ENCODE results near the gene TMED6. TPM values are rescaled to one million over a fixed set of nuclear protein-coding genes. Genes with fewer than 3 reads are reported as not detected.
"Not testable (repeated sequence)": the region's sequence is repeated elsewhere in the genome, so short reads cannot be mapped to it uniquely, and the experiment has no call there.

TMED6 gene
- total RNA-seq, 4 donors from 2014 or later = not detected

DNA sequence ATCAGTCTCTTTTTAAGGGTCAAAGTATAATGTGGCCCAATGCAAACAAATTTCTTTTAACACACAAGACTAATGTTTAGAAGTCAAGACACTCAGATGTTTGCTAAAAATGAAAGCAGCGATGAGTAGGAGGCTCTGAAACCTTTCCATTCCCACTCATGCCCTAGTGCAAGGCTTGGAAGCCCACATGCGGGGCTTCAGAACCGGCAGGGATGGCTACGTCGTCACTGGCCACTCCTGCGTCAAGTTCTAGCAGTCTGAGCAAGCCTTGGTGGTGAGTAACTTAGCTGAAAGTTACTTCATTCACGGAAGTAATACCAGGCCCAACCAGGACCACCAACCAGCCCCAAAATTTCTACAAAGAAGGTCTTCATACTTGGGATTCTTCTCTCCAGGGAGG is 14.8 kb upstream of the TMED6 start:
- WGBS = 90% methylated on average over 7 of the region's 7 CpGs
- Histone ChIP-seq H3K4me3 (no peak overlapping the region), H3K9me3 (no peaks in the 10 kb centered on the region), H3K27ac (replicated peaks in 1 of 4) (no peak overlapping the region), H3K36me3 (peaks cover 61 to 92% (median 86%) of the 10 kb centered on the region in 4 donors), H3K4me1 (no peaks in the 10 kb centered on the region), H3K27me3 (no peaks in the 10 kb centered on the region)
- TF ChIP-seq, protein P1, sequence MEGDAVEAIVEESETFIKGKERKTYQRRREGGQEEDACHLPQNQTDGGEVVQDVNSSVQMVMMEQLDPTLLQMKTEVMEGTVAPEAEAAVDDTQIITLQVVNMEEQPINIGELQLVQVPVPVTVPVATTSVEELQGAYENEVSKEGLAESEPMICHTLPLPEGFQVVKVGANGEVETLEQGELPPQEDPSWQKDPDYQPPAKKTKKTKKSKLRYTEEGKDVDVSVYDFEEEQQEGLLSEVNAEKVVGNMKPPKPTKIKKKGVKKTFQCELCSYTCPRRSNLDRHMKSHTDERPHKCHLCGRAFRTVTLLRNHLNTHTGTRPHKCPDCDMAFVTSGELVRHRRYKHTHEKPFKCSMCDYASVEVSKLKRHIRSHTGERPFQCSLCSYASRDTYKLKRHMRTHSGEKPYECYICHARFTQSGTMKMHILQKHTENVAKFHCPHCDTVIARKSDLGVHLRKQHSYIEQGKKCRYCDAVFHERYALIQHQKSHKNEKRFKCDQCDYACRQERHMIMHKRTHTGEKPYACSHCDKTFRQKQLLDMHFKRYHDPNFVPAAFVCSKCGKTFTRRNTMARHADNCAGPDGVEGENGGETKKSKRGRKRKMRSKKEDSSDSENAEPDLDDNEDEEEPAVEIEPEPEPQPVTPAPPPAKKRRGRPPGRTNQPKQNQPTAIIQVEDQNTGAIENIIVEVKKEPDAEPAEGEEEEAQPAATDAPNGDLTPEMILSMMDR (IDR thresholded peaks at IDR 0.05) = no peak
- no peak for TF ChIP-seq POLR2A (IDR thresholded peaks at IDR 0.05; ENCODE audit: low read depth)
- TF ChIP-seq EP300 (IDR thresholded peaks at IDR 0.05) = no peak
- TF ChIP-seq POLR2AphosphoS5 (IDR thresholded peaks at IDR 0.05) = no peak
- no peak for DNase-seq (ENCODE audit: extremely low spot score)
- intact Hi-C loops (cut with DNase I) = no loop called here

DNA sequence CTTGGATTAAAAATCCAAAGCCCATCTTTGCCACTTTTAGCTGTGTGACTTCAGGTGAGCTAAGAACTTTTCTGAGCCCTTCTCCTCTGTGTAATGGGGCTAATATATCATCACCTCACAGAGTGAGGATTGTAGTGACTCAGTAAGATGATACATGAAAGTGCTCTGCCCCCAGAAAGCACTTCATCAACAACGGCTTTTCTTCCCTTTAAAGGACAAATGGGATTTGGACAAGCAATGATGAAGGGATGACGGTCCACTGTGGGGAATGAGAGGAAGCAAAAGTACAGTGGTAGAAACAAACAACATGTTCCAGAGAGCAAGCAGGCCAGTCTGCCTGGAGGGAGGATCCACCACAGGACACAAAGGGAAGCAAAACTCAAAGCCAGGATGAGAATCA is 14.3 kb upstream of the TMED6 start:
- Histone ChIP-seq H3K4me3 (no peak overlapping the region), H3K9me3 (no peaks in the 10 kb centered on the region), H3K27me3 (no peaks in the 10 kb centered on the region), H3K4me1 (no peaks in the 10 kb centered on the region), H3K27ac (replicated peaks in 1 of 4) (no peak overlapping the region), H3K36me3 (peaks cover 58 to 92% (median 87%) of the 10 kb centered on the region in 4 donors)
- no peak for DNase-seq (ENCODE audit: extremely low spot score)
- no peak for TF ChIP-seq POLR2A (IDR thresholded peaks at IDR 0.05; ENCODE audit: low read depth)
- no peak for TF ChIP-seq EP300 (IDR thresholded peaks at IDR 0.05)
- TF ChIP-seq POLR2AphosphoS5 (IDR thresholded peaks at IDR 0.05) = no peak
- TF ChIP-seq, protein P1 (IDR thresholded peaks at IDR 0.05) = no peak
- WGBS = 81% methylated on average over 2 of the region's 2 CpGs
- intact Hi-C loops (cut with DNase I) = no loop called here

DNA sequence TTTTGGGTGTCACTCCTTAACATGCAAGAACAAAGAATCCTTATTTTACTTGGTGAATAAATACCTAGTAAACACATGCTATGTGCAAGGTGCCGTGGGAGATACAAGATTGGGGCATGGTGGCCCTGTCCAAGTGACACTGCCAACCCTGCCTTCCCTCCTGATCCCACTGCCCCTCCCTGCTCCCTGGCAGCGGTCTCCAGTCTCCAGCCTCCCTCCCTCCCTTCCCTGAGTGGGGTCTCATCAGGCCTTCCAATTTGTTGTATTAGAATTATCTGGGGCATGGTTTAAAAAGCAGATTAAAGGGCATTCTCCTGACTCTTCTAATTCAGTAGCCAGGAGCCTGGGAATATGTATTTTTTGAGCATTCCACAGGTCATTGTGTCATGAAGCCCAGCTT is 12.5 kb upstream of the TMED6 start:
- Histone ChIP-seq H3K27ac (replicated peaks in 1 of 4) (no peak overlapping the region), H3K9me3 (no peaks in the 10 kb centered on the region), H3K36me3 (peaks cover 40 to 86% (median 81%) of the 10 kb centered on the region in 4 donors), H3K27me3 (no peaks in the 10 kb centered on the region), H3K4me3 (no peak overlapping the region), H3K4me1 (no peaks in the 10 kb centered on the region)
- WGBS = 91% methylated on average over 2 of the region's 2 CpGs
- TF ChIP-seq POLR2A (IDR thresholded peaks at IDR 0.05; ENCODE audit: low read depth) = no peak
- TF ChIP-seq EP300 (IDR thresholded peaks at IDR 0.05) = no peak
- TF ChIP-seq, protein P1 (IDR thresholded peaks at IDR 0.05) = no peak
- TF ChIP-seq POLR2AphosphoS5 (IDR thresholded peaks at IDR 0.05) = no peak
- DNase-seq (ENCODE audit: extremely low spot score) = no peak
- intact Hi-C loops (cut with DNase I) = no loop called here

DNA sequence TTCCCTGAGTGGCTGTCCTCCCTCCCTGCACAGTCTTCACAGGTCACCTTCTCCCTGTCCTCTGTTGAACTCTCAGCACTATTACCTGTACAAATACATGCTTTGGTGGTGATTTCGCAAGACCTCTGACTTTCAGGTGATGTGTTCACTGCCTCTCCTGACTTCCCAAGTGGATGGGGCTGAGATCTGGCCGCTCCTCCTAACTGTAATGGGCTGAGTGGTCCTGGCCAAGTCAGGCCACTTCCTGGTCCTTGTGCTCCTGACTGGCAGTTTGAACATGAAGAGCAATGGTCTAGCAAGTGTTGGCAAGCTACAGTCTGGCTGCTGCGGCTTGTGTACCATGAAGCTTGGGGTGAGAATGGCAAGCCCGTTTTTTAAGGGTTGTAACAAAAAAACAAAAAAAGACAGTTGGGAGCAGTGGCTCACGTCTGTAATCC is 11.7 kb upstream of the TMED6 start:
- no peaks in the 10 kb centered on the region for H3K9me3 ChIP-seq
- no peak overlapping the region for H3K4me3 ChIP-seq
- TF ChIP-seq, protein P1 (IDR thresholded peaks at IDR 0.05) = no peak
- no peak for TF ChIP-seq POLR2A (IDR thresholded peaks at IDR 0.05; ENCODE audit: low read depth)
- TF ChIP-seq POLR2AphosphoS5 (IDR thresholded peaks at IDR 0.05) = no peak
- TF ChIP-seq EP300 (IDR thresholded peaks at IDR 0.05) = no peak
- no peak for DNase-seq (ENCODE audit: extremely low spot score)
- no peak overlapping the region for H3K27ac ChIP-seq (replicated peaks in 1 of 4)
- peaks cover 34 to 78% (median 73%) of the 10 kb centered on the region in 4 donors for H3K36me3 ChIP-seq
- H3K4me1 ChIP-seq = no peaks in the 10 kb centered on the region
- H3K27me3 ChIP-seq = no peaks in the 10 kb centered on the region
- WGBS = 84% methylated on average over 5 of the region's 5 CpGs
- intact Hi-C loops (cut with DNase I) = no loop called here

DNA sequence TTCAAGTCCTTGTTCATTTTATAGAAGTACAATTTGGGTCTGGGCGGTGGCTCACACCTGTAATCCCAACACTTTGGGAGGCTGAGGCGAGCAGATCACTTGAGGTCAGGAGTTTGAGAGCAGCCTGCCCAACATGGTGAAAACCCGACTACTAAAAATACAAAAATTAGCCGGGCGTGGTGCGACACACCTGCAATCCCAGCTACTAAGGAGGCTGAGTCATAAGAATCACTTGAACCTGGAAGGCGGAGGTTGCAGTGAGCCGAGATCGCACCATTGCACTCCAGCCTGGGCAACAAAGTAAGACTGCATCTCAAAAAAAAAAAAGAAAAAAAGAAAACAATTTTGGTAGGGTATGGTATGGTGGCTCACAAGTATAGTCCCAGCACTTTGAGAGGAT is 8.5 kb upstream of the TMED6 start:
- H3K4me3 ChIP-seq; H3K4me1 ChIP-seq; H3K27ac ChIP-seq (replicated peaks in 1 of 4); H3K9me3 ChIP-seq; DNase-seq (ENCODE audit: extremely low spot score); H3K27me3 ChIP-seq; intact Hi-C loops (cut with DNase I): not testable (repeated sequence)
- WGBS = 95% methylated on average over 9 of the region's 9 CpGs
- H3K36me3 ChIP-seq = peaks cover 10 to 64% (median 54%) of the 10 kb centered on the region in 4 donors
